Neural cell (in vitro differentiated cells): ENCODE results near the gene PRELP.

Source experiments
- CTCF ChIP-seq: fragments of 450-650 bp; IDR thresholded peaks from 2 replicates; pipeline ENCODE4 v1.5.1; 2014; ENCODE audit warnings: antibody characterized with exemption, mild to moderate bottlenecking, moderate library complexity; ENCODE audit not compliant: poor library complexity, severe bottlenecking
- EP300 ChIP-seq: fragments of 450-650 bp; conservative IDR thresholded peaks from 2 replicates; pipeline ENCODE4 v1.6.1; 2014; ENCODE audit warnings: antibody characterized with exemption, mild to moderate bottlenecking, moderate library complexity; ENCODE audit not compliant: poor library complexity, severe bottlenecking
- EZH2 ChIP-seq: fragments of 200-600, 300-800 bp; shearing (Covaris generic), sonication (generic); IDR thresholded peaks from 2 replicates; pipeline ENCODE4 v1.6.1; 2014; ENCODE audit warnings: antibody characterized with exemption, low read length, borderline replicate concordance, mild to moderate bottlenecking; ENCODE audit not compliant: insufficient read depth, poor library complexity, severe bottlenecking
- MXI1 ChIP-seq: fragments of 450-650 bp; conservative IDR thresholded peaks from 2 replicates; pipeline ENCODE4 v1.6.1; 2014; ENCODE audit warnings: antibody characterized with exemption, mild to moderate bottlenecking; ENCODE audit not compliant: poor library complexity, severe bottlenecking
- POLR2AphosphoS5 ChIP-seq: IDR thresholded peaks from 2 replicates; pipeline ENCODE4 v1.6.1; 2012
- REST ChIP-seq: IDR thresholded peaks from 2 replicates; pipeline ENCODE4 v1.6.1; 2012; ENCODE audit warnings: borderline replicate concordance
- TAF1 ChIP-seq: IDR thresholded peaks from 2 replicates; pipeline ENCODE4 v1.6.1; 2012; ENCODE audit warnings: low read depth

GRCh38 chr1:203427451-203427850 is 48.2 kb upstream of the PRELP start:
- TF ChIP-seq CTCF: no peak
- no peak for TF ChIP-seq EZH2
- TF ChIP-seq MXI1: no peak
- TF ChIP-seq POLR2AphosphoS5: no peak
- TF ChIP-seq EP300: no peak
- no peak for TF ChIP-seq REST
- no peak for TF ChIP-seq TAF1
